HFF-Myc (cell line): Measurements from ENCODE around the gene FHL1.
"Not testable (repeated sequence)": the region's sequence is repeated elsewhere in the genome, so short reads cannot be mapped to it uniquely, and the experiment has no call there.

ENCODE experiments used
- DNase-seq: peaks from one replicate; pipeline ENCODE4 v3.0.0-alpha.2; 2011; ENCODE audit warnings: low read depth; ENCODE audit errors: extremely low read depth
- H3K4me3 ChIP-seq: replicated peaks from 2 replicates; pipeline ENCODE4 v1.5.1; 2011; ENCODE audit warnings: low read depth, mild to moderate bottlenecking, control low read depth, low read length
- TF ChIP-seq, protein P1 (sequence below): IDR thresholded peaks from 2 replicates; pipeline ENCODE4 v1.5.1; 2012; ENCODE audit warnings: mild to moderate bottlenecking, low read depth, low read length, control low read depth; ENCODE audit errors: missing control alignments

FHL1 gene

DNA sequence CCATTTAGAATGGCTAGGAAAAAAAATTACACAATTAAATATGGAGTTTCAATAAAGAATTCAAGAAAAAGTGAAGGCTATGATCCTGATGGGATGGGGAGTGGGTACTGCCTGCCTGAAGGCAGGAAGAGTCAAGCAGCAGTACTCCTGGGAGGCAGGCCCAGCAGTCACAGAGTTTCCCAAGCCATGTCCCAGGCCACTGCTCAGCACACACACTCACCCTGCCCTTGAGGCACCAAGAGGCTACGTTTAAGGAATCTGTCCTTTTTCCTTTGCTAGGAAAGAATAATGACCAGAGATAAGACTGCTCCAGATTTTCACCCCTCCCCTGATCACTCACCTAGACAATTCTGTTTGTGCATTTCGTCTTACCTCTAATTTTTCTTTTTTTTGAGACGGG, 73.6 kb downstream of the FHL1 start:
- DNase-seq = no peak
- TF ChIP-seq, protein P1, sequence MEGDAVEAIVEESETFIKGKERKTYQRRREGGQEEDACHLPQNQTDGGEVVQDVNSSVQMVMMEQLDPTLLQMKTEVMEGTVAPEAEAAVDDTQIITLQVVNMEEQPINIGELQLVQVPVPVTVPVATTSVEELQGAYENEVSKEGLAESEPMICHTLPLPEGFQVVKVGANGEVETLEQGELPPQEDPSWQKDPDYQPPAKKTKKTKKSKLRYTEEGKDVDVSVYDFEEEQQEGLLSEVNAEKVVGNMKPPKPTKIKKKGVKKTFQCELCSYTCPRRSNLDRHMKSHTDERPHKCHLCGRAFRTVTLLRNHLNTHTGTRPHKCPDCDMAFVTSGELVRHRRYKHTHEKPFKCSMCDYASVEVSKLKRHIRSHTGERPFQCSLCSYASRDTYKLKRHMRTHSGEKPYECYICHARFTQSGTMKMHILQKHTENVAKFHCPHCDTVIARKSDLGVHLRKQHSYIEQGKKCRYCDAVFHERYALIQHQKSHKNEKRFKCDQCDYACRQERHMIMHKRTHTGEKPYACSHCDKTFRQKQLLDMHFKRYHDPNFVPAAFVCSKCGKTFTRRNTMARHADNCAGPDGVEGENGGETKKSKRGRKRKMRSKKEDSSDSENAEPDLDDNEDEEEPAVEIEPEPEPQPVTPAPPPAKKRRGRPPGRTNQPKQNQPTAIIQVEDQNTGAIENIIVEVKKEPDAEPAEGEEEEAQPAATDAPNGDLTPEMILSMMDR = no peak
- no peak overlapping the region for H3K4me3 ChIP-seq

DNA sequence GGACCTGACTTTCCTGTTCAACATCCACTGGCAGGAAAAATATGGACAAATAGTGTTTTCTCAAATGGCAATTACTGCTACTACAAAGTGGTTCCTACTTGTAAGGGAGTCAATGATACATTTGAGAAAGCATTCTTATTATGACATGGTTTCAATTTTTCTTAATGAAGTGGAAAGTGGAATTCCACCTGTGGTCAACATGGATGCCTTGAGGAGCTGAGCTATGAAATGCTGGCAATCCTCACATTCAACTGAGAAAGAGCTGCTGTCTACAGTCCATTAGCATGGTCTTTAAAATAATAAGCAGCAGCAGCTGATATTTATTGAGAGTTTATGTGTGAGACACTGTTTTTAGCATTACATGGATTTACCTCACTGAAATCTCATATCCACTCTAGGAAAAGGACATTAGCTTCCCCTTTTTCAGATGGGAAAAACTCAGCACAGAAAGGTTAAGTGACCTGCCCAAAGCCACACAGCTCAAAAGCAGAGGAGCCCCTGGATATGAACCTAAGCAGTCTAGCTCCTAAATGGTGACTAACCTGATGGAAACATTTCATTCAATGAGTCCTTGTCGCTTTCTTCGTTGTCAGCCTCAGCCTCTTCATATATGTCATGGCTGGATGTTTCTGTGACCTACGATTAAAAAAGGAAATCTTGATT, 74.6 kb downstream of the FHL1 start:
- TF ChIP-seq, protein P1 = no peak
- DNase-seq = no peak
- H3K4me3 ChIP-seq = no peak overlapping the region

DNA sequence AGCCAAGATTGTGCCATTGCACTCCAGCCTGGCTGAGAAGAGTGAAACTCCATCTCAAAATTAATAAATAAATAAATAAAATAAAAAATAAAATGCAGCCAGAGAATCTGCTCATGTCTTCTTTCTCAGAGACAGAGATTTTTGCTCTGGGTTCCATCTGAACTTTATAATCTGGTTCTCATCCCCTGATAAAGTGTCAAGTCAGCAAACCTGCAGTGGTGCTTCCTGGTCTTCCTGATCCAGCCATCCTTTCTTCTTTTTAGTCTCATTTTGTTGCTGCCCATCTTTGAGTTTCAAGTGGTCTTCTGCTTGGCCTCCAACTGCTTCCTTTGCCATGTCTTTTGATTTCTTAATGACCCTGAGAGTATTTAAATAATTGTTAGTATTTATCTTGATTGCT, 79.7 kb downstream of the FHL1 start:
- no peak for DNase-seq
- TF ChIP-seq, protein P1 = no peak
- H3K4me3 ChIP-seq = no peak overlapping the region

DNA sequence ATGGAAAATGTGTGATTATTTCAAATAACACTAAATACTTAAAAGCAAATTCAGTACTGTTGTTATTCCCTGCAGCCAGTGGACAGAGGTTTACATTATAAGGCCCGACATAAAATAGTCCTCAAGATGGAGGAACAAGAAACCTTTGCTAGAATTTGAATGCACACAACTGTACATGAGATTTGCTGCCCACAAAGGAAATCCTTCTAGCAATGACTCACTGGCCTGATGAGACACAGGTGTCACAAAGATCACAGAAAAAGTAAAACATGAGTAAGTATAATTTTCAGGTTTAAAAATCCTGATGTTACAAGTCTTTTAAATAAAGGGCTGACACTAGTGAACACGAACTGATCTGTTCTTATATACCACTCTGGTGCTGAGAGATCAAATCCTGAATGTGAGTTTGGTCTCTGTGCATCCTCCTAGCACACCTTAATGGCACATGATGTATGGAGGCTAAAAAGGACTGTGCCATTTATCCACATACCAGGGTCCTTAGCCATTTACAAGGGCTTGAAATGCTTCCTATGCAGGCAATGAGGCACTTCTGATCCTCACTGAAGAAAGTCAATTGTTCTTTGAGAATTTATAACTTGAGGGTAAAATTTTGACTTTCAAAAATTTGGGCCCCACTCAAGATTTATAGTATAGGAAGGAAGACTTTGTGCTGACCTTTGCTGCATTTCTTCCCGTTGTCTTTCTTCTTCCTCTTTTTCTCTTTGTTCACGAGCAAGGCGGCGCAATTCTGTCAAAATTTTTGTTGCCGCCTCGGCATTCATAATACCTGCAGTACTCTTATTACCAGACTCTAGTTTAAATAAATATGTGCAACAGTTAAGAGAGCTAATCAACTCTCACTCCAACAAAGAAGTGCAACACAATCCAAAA, 80.9 kb downstream of the FHL1 start:
- no peak for DNase-seq
- TF ChIP-seq, protein P1 = no peak
- H3K4me3 ChIP-seq = no peak overlapping the region

DNA sequence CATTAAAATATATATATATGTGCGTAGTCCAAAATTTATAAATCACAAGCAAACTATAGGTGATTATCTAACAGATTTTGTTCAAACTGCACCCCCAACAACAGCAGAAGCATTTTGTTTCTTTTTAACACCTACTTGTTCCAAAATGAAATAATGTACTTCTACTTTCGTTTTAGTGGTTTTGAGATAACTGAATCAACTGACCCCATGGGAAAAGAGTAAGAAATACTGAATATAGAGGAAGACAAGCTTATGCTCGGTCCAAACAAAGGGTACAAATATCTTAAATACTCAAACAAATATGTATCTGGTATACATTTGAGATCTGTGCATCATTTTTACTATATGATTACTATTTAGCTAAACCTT, 81.5 kb downstream of the FHL1 start:
- TF ChIP-seq, protein P1 = no peak
- H3K4me3 ChIP-seq = no peak overlapping the region
- no peak for DNase-seq

DNA sequence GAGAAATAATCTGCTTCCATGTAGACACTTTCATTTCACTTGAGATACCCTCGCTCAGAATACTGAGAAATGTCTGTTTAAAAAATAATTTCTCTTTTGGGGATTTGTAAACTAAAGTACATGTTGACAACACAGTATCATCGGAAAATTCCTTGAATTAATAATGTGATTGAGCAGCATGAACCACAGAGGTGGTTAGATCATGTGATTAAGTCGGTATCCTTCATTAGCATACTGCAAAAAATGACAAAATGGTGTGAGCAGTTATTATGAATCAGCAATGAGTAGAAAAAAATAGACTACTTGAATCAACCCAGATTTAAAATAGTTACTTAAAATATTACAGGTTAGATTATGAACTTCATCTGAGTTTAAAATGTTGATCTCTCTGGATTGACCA, 89.7 kb downstream of the FHL1 start:
- H3K4me3 ChIP-seq = no peak overlapping the region
- no peak for DNase-seq
- TF ChIP-seq, protein P1 = no peak

DNA sequence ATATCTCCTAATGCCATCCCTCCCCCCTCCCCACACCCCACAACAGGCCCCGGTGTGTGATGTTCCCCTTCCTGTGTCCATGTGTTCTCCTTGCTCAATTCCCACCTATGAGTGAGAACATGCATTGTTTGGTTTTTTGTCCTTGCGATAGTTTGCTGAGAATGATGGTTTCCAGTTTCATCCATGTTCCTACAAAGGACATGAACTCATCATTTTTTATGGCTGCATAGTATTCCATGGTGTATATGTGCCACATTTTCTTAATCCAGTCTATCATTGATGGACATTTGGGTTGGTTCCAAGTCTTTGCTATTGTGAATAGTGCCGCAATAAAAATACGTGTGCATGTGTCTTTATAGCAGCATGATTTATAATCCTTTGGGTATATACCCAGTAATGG, 90.5 kb downstream of the FHL1 start:
- H3K4me3 ChIP-seq, DNase-seq: not testable (repeated sequence)
